H54 (cell line): ENCODE results near the gene SPATA12.
"Not testable (repeated sequence)": the region's sequence is repeated elsewhere in the genome, so short reads cannot be mapped to it uniquely, and the experiment has no call there.

Source experiments
- DNase-seq: peaks from one replicate; pipeline ENCODE4 v3.0.0; 2011; ENCODE audit warnings: low spot score, mixed read lengths; ENCODE audit not compliant: insufficient read length
- FAIRE-seq: peaks from 3 replicates; lab custom pipeline; 2011; peaks lifted over from hg19 to GRCh38; lab: Jason Lieb, UNC
- POLR2A ChIP-seq: IDR thresholded peaks from 2 replicates; pipeline ENCODE4 v1.6.1; 2011; ENCODE audit warnings: low read depth, mild to moderate bottlenecking, low read length

SPATA12 gene

GRCh38 chr3:57081173-57081572 lies 20.7 kb downstream of the SPATA12 start:
- DNase-seq (no peak), FAIRE-seq (no peak)
- TF ChIP-seq POLR2A: no peak

GRCh38 chr3:57082481-57082880 lies 22.0 kb downstream of the SPATA12 start:
- no peak for DNase-seq
- FAIRE-seq: no peak
- TF ChIP-seq POLR2A: no peak

- not testable (repeated sequence) for FAIRE-seq, DNase-seq
Observed at GRCh38 chr3:57083266-57083995, 23.0 kb downstream of the SPATA12 start.

GRCh38 chr3:57085211-57085610 lies 24.7 kb downstream of the SPATA12 start:
- FAIRE-seq: no peak
- TF ChIP-seq POLR2A: no peak

GRCh38 chr3:57086201-57086600 lies 25.7 kb downstream of the SPATA12 start:
- DNase-seq: no peak
- TF ChIP-seq POLR2A: no peak
- FAIRE-seq: no peak

More at GRCh38 chr3:57085211-57085610, 24.7 kb downstream of the SPATA12 start:
- DNase-seq: no peak

- TF ChIP-seq POLR2A: no peak
- FAIRE-seq (no peak), DNase-seq (no peak)
Observed at GRCh38 chr3:57087361-57088092, 27.1 kb downstream of the SPATA12 start.

GRCh38 chr3:57088503-57088902 lies 28.0 kb downstream of the SPATA12 start:
- no peak for DNase-seq
- no peak for TF ChIP-seq POLR2A
- FAIRE-seq: no peak

GRCh38 chr3:57089043-57089442 lies 28.6 kb downstream of the SPATA12 start:
- no peak for FAIRE-seq
- DNase-seq: no peak

GRCh38 chr3:57091521-57092273 lies 31.2 kb downstream of the SPATA12 start:
- no peak for DNase-seq
- no peak for FAIRE-seq
- TF ChIP-seq POLR2A: no peak

More at GRCh38 chr3:57089043-57089442, 28.6 kb downstream of the SPATA12 start:
- TF ChIP-seq POLR2A: no peak

- FAIRE-seq: no peak
- TF ChIP-seq POLR2A: no peak
Observed at GRCh38 chr3:57093489-57093888, 33.0 kb downstream of the SPATA12 start.

GRCh38 chr3:57093971-57094535 lies 33.6 kb downstream of the SPATA12 start:
- no peak for TF ChIP-seq POLR2A
- DNase-seq: no peak
- FAIRE-seq: no peak

More at GRCh38 chr3:57093489-57093888, 33.0 kb downstream of the SPATA12 start:
- no peak for DNase-seq

- DNase-seq: no peak
- no peak for FAIRE-seq
- no peak for TF ChIP-seq POLR2A
Observed at GRCh38 chr3:57094575-57094974, 34.1 kb downstream of the SPATA12 start.

GRCh38 chr3:57095363-57095762 lies 34.9 kb downstream of the SPATA12 start:
- DNase-seq (no peak), FAIRE-seq (no peak)
- TF ChIP-seq POLR2A: no peak

- DNase-seq (no peak), FAIRE-seq (no peak)
- TF ChIP-seq POLR2A: no peak
Observed at GRCh38 chr3:57097536-57097935, 37.1 kb downstream of the SPATA12 start.
